SK-N-SH (cell line): ENCODE measurements around the gene PRIMPOL. TPM values are rescaled to one million over a fixed set of nuclear protein-coding genes. Genes with fewer than 3 reads are reported as not detected.
"Not testable (repeated sequence)": the region's sequence is repeated elsewhere in the genome, so short reads cannot be mapped to it uniquely, and the experiment has no call there.

ENCODE experiments used
- CTCF ChIA-PET: fragments of 300-600, 350-600 bp; formaldehyde crosslinking; extraction: SDS; loops from one replicate; lab custom pipeline; 2021; lab: Yijun Ruan, JAX
- POLR2A ChIA-PET: fragments of 350-600 bp; sonication (Branson Sonifier 250); formaldehyde crosslinking; extraction: SDS; loops from one replicate; lab custom pipeline; 2020; ENCODE audit warnings: antibody characterized with exemption, inconsistent platforms; lab: Yijun Ruan, JAX
- DNase-seq: peaks from one replicate; pipeline ENCODE4 v3.0.0; 2012
- H2AFZ ChIP-seq: fragments of 200-600 bp; sonication (generic); 2 replicates; pipeline ENCODE4 v1.8.1; 2016; ENCODE audit warnings: antibody characterized with exemption, mild to moderate bottlenecking, low read depth
- H3F3A ChIP-seq: fragments of 200-600 bp; sonication (generic); replicated peaks from 2 replicates; pipeline ENCODE3; 2016; ENCODE audit warnings: antibody characterized with exemption, mild to moderate bottlenecking; ENCODE audit not compliant: insufficient read depth
- H3K27ac ChIP-seq, 2 experiments: fragments of 200-500 bp in 1 of 2; fragments of 200-600 bp in 1 of 2; sonication (Bioruptor generic) in 1 of 2; sonication (generic), shearing (Covaris generic) in 1 of 2; 2 replicates each; pipeline versions ENCODE4 v1.5.1 to v1.6.1; 2014 to 2016; ENCODE audit warnings: low read depth in 2 of 2, inconsistent platforms in 1 of 2, low read length in 1 of 2, mild to moderate bottlenecking in 1 of 2, mixed read lengths in 1 of 2
- H3K27me3 ChIP-seq: fragments of 200-600 bp; sonication (generic), shearing (Covaris generic); 2 replicates; pipeline ENCODE4 v1.6.1; 2016; ENCODE audit warnings: mixed run types; ENCODE audit not compliant: insufficient read depth
- H3K36me3 ChIP-seq, 2 experiments: fragments of 200-500 bp in 1 of 2; fragments of 200-600 bp in 1 of 2; sonication (Bioruptor generic) in 1 of 2; sonication (generic) in 1 of 2; replicated peaks in 1 of 2; 2 replicates each; pipeline versions ENCODE3 to v1.5.1; 2014 to 2016; ENCODE audit warnings: low read length in 1 of 2, mild to moderate bottlenecking in 1 of 2; ENCODE audit not compliant: insufficient read depth in 2 of 2, control insufficient read depth in 1 of 2
- H3K4me1 ChIP-seq, 2 experiments: fragments of 200-500 bp in 1 of 2; fragments of 200-600 bp in 1 of 2; sonication (Bioruptor generic) in 1 of 2; sonication (generic), shearing (Covaris generic) in 1 of 2; 2 replicates each; pipeline versions ENCODE4 v1.5.1 to v1.6.1; 2014 to 2016; ENCODE audit warnings: low read depth in 1 of 2, low read length in 1 of 2, mixed run types in 1 of 2; ENCODE audit not compliant: insufficient read depth in 2 of 2, control insufficient read depth in 1 of 2
- H3K4me2 ChIP-seq: fragments of 200-600 bp; sonication (generic), shearing (Covaris generic); 2 replicates; pipeline ENCODE4 v1.6.1; 2017; ENCODE audit warnings: mixed run types
- H3K4me3 ChIP-seq, 2 experiments: fragments of 200-500 bp in 1 of 2; fragments of 200-600 bp in 1 of 2; sonication (Bioruptor generic) in 1 of 2; sonication (generic), shearing (Covaris generic) in 1 of 2; 2 replicates each; pipeline versions ENCODE4 v1.5.1 to v1.8.1; 2014 to 2016; ENCODE audit warnings: low read depth in 2 of 2, inconsistent platforms in 1 of 2, low read length in 1 of 2, mild to moderate bottlenecking in 1 of 2, mixed read lengths in 1 of 2, moderate library complexity in 1 of 2
- H3K79me2 ChIP-seq: fragments of 200-600 bp; sonication (generic); 2 replicates; pipeline ENCODE4 v1.8.1; 2017; ENCODE audit warnings: mild to moderate bottlenecking; ENCODE audit not compliant: insufficient read depth
- H3K9ac ChIP-seq: fragments of 200-600 bp; sonication (generic); 2 replicates; pipeline ENCODE4 v1.6.1; 2017; ENCODE audit warnings: mixed run types
- H3K9me2 ChIP-seq: fragments of 200-600 bp; sonication (generic); 2 replicates; pipeline ENCODE4 v1.6.1; 2017; ENCODE audit warnings: mixed run types
- H3K9me3 ChIP-seq: fragments of 200-600 bp; sonication (generic); 2 replicates; pipeline ENCODE4 v1.6.1; 2017; ENCODE audit warnings: mixed run types, mild to moderate bottlenecking, moderate library complexity
- H4K20me1 ChIP-seq: fragments of 200-600 bp; sonication (generic); 2 replicates; pipeline ENCODE4 v1.6.1; 2017; ENCODE audit warnings: mild to moderate bottlenecking, mixed run types; ENCODE audit not compliant: insufficient read depth
- FOXJ3 ChIP-seq: sonication (generic); formaldehyde crosslinking; IDR thresholded peaks from 2 replicates; pipeline ENCODE4 v1.5.1; 2020; ENCODE audit warnings: mild to moderate bottlenecking, missing genetic modification reagents
- NFIC ChIP-seq: IDR thresholded peaks from 2 replicates; pipeline ENCODE4 v1.4.0; 2012; ENCODE audit warnings: borderline replicate concordance
- RAD21 ChIP-seq: IDR thresholded peaks from 2 replicates; pipeline ENCODE4 v1.6.1; 2012; ENCODE audit warnings: mild to moderate bottlenecking, low read length
- RCOR1 ChIP-seq: fragments of 150-350 bp; IDR thresholded peaks from 2 replicates; pipeline ENCODE4 v1.6.1; 2017; ENCODE audit warnings: antibody characterized with exemption, low read length
- TCF12 ChIP-seq: IDR thresholded peaks from 2 replicates; pipeline ENCODE4 v1.4.0; 2012
- USF1 ChIP-seq: IDR thresholded peaks from 2 replicates; pipeline ENCODE4 v1.4.0; 2012; ENCODE audit warnings: low read depth, borderline replicate concordance
- USF2 ChIP-seq: fragments of 150-350 bp; IDR thresholded peaks from 2 replicates; pipeline ENCODE4 v1.6.1; 2017; ENCODE audit warnings: antibody characterized with exemption, low read length, low read depth, borderline replicate concordance
- ZBTB33 ChIP-seq: IDR thresholded peaks from 2 replicates; pipeline ENCODE4 v1.4.0; 2012; ENCODE audit warnings: low read depth, borderline replicate concordance
- WGBS: methylation state at CpG from one replicate; pipeline ENCODE4 v1.1.6; 2017; ENCODE audit warnings: low lambda C conversion rate; 5-methylcytosine and 5-hydroxymethylcytosine counted together
- polyA plus RNA-seq, 3 experiments: library from polyadenylated mRNA; depleted of rRNA; stranded (reverse); fragments of >200 nt; gene quantifications; 2 replicates each; pipeline ENCODE4 v1.2.3, GENCODE V29; 2012

Gene PRIMPOL
- polyA plus RNA-seq, 1 of the 3 experiments (the other 2 are of a cell fraction) = 8.0 TPM

GRCh38 chr4:184624972-184625554, 24.5 kb upstream of the PRIMPOL start:
- Histone ChIP-seq H3K27ac (no peak overlapping the region), H2AFZ (no peak overlapping the region)
- TF ChIP-seq USF2 = no peak
- TF ChIP-seq NFIC = no peak
- TF ChIP-seq RCOR1 = no peak
- no peak for TF ChIP-seq USF1
- TF ChIP-seq, all 33 proteins: peak for 0
- Histone ChIP-seq H3K79me2 (no peaks in the 10 kb centered on the region), H3K4me1 (no peaks in the 10 kb centered on the region; a peak in 1 of 4 replicates), H3K9me3 (no peaks in the 10 kb centered on the region), H3K9ac (no peak overlapping the region), H3K4me2 (no peak overlapping the region), H3K27me3 (no peaks in the 10 kb centered on the region), H4K20me1 (no peaks in the 10 kb centered on the region), H3K9me2 (no peaks in the 10 kb centered on the region), H3K36me3 (peaks cover 33 to 38% of the 10 kb centered on the region in 2 experiments), H3K4me3 (no peak overlapping the region), H3F3A (no peaks in the 10 kb centered on the region)
- CTCF ChIA-PET = no interaction called here
- POLR2A ChIA-PET = no interaction called here
- 96% methylated on average over 7 of the region's 7 CpGs for WGBS
- no peak for DNase-seq

- H3K36me3 ChIP-seq = peaks cover 39 to 47% of the 10 kb centered on the region in 2 experiments
- POLR2A ChIA-PET, H3K4me2 ChIP-seq, DNase-seq, CTCF ChIA-PET, H3K27ac ChIP-seq, H4K20me1 ChIP-seq, H2AFZ ChIP-seq, H3K79me2 ChIP-seq, H3K9me3 ChIP-seq, H3F3A ChIP-seq, H3K27me3 ChIP-seq, H3K4me1 ChIP-seq, H3K9ac ChIP-seq, H3K9me2 ChIP-seq, H3K4me3 ChIP-seq: not testable (repeated sequence)
- WGBS = 93% methylated on average over 11 of the region's 11 CpGs
Measured at GRCh38 chr4:184625783-184626596, 23.5 kb upstream of the PRIMPOL start.

- Histone ChIP-seq H3F3A (no peaks in the 10 kb centered on the region), H3K36me3 (peaks cover 59 to 64% of the 10 kb centered on the region in 2 experiments), H3K4me2 (no peak overlapping the region), H3K27me3 (no peaks in the 10 kb centered on the region), H3K9me2 (no peaks in the 10 kb centered on the region), H2AFZ (no peak overlapping the region), H4K20me1 (no peaks in the 10 kb centered on the region), H3K4me1 (no peaks in the 10 kb centered on the region; a peak in 1 of 4 replicates), H3K4me3 (no peak overlapping the region), H3K9me3 (no peaks in the 10 kb centered on the region), H3K9ac (no peak overlapping the region), H3K27ac (no peak overlapping the region), H3K79me2 (no peaks in the 10 kb centered on the region)
- CTCF ChIA-PET = interaction anchor here (1.5 kb wide), 1 partner anchor 14 kb away, joined by 3 read pairs; no protein-coding TSS in a partner anchor
- peak; percentile 34; the same call in 1 of the 2 replicates for TF ChIP-seq TCF12
- no peak for TF ChIP-seq FOXJ3 (CRISPR knock-in tag)
- TF ChIP-seq ZBTB33 = no peak
- TF ChIP-seq RAD21 = no peak
- 96% methylated on average over 4 of the region's 4 CpGs for WGBS
- DNase-seq = no peak
- POLR2A ChIA-PET = no interaction called here
Measured at GRCh38 chr4:184628103-184628502, 21.4 kb upstream of the PRIMPOL start.
